OCI-LY3 (cell line): ENCODE data around the gene CCN6.

ENCODE experiments used
- H2AFZ ChIP-seq: fragments of 200-600, 300-600 bp; shearing (Covaris generic); 2 replicates; pipeline ENCODE4 v1.6.0; 2014; ENCODE audit warnings: antibody characterized with exemption, low read depth, low read length
- H3K27ac ChIP-seq: fragments of 200-600, 300-600 bp; sonication (generic); 2 replicates; pipeline ENCODE4 v1.5.1; 2014; ENCODE audit warnings: mild to moderate bottlenecking, low read length, moderate library complexity, mixed read lengths
- H3K27me3 ChIP-seq: fragments of 200-600, 300-600 bp; sonication (generic); 2 replicates; pipeline ENCODE4 v1.6.1; 2014; ENCODE audit warnings: low read depth, low read length, mixed read lengths
- H3K36me3 ChIP-seq: fragments of 200-600, 300-600 bp; sonication (generic); replicated peaks from 2 replicates; pipeline ENCODE3; 2014; ENCODE audit warnings: low read depth, low read length, mixed read lengths
- H3K4me1 ChIP-seq: fragments of 300-600, 200-600 bp; sonication (generic); 2 replicates; pipeline ENCODE4 v1.6.1; 2014; ENCODE audit warnings: low read length, mixed read lengths
- H3K4me2 ChIP-seq: fragments of 200-600, 300-600 bp; sonication (generic); 2 replicates; pipeline ENCODE4 v1.6.1; 2014; ENCODE audit warnings: low read length, mixed read lengths
- H3K4me3 ChIP-seq: fragments of 300-600, 200-600 bp; sonication (generic); 2 replicates; pipeline ENCODE4 v1.5.1; 2014; ENCODE audit warnings: antibody characterized with exemption, mild to moderate bottlenecking, low read length, moderate library complexity
- H3K79me2 ChIP-seq: fragments of 300-600, 200-600 bp; shearing (Covaris generic); 2 replicates; pipeline ENCODE4 v1.6.1; 2014; ENCODE audit warnings: mild to moderate bottlenecking, low read length, mixed read lengths
- H3K9ac ChIP-seq: fragments of 300-600, 200-600 bp; shearing (Covaris generic); 2 replicates; pipeline ENCODE4 v1.6.0; 2014; ENCODE audit warnings: mild to moderate bottlenecking, low read length, moderate library complexity
- H3K9me3 ChIP-seq: fragments of 200-600, 300-600 bp; shearing (Covaris generic); 2 replicates; pipeline ENCODE4 v1.6.1; 2014; ENCODE audit warnings: low read length, mixed read lengths; ENCODE audit not compliant: insufficient read depth
- H4K20me1 ChIP-seq: fragments of 200-600, 300-600 bp; sonication (generic); 2 replicates; pipeline ENCODE4 v1.6.1; 2016; ENCODE audit warnings: low read length, mixed read lengths; ENCODE audit not compliant: insufficient read depth
- EZH2phosphoT487 ChIP-seq: fragments of 200-600 bp; shearing (Covaris generic); IDR thresholded peaks from 2 replicates; pipeline ENCODE4 v1.6.1; 2018; ENCODE audit warnings: antibody characterized with exemption, mixed run types, low read depth
- TF ChIP-seq, protein P1 (sequence below): fragments of 200-600, 300-600 bp; sonication (generic); IDR thresholded peaks from 2 replicates; pipeline ENCODE4 v1.5.1; 2014; ENCODE audit warnings: antibody characterized with exemption, low read length, low read depth

The CCN6 gene

DNA sequence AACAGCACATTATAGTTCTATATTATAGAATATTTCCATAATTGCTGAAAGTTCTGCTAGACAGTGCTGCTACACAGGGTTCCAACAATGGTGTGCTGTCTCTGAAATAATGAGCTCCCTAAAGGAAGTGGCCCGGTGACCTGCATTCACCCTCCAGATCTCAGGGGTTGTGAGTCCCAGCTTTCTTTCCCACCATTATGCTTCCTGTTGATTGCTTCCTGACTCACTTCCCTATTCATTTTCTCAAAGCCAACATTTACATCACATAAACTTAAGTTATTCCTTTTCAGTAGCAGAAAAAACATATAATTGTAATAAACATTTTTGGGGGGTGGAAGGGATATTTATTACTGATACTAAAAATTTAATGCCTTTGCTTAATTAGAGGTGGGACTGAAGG lies 12.9 kb upstream of the CCN6 start:
- Histone ChIP-seq H3K27me3 (no peaks in the 10 kb centered on the region), H3K36me3 (no peaks in the 10 kb centered on the region), H3K9ac (no peak overlapping the region), H3K4me3 (no peak overlapping the region), H3K4me2 (no peak overlapping the region), H3K27ac (no peak overlapping the region), H4K20me1 (no peaks in the 10 kb centered on the region), H2AFZ (no peak overlapping the region), H3K79me2 (no peaks in the 10 kb centered on the region), H3K4me1 (peaks cover 5% of the 10 kb centered on the region; the same call in 1 of the 2 replicates), H3K9me3 (no peaks in the 10 kb centered on the region)
- TF ChIP-seq EZH2phosphoT487, result no peak
- TF ChIP-seq, protein P1, sequence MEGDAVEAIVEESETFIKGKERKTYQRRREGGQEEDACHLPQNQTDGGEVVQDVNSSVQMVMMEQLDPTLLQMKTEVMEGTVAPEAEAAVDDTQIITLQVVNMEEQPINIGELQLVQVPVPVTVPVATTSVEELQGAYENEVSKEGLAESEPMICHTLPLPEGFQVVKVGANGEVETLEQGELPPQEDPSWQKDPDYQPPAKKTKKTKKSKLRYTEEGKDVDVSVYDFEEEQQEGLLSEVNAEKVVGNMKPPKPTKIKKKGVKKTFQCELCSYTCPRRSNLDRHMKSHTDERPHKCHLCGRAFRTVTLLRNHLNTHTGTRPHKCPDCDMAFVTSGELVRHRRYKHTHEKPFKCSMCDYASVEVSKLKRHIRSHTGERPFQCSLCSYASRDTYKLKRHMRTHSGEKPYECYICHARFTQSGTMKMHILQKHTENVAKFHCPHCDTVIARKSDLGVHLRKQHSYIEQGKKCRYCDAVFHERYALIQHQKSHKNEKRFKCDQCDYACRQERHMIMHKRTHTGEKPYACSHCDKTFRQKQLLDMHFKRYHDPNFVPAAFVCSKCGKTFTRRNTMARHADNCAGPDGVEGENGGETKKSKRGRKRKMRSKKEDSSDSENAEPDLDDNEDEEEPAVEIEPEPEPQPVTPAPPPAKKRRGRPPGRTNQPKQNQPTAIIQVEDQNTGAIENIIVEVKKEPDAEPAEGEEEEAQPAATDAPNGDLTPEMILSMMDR, result no peak

DNA sequence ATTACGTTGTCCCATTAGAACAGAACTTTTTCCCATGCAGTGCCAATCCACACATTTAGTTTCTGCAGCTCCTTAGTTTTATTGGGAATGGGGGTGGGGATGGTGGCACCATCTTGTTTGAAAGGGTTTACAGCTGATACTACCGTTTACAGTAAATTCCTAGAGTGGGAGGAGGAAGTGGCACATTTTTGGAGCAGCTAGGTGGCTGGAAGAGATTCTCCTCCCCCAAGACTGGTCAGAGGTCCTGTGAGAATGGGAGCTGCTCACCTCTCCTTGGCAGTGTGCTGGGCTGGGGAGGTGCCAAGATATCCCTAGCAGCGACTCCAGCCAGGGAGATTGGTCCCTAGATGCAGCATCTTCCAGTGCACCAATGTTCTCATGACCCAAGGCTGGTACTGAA lies 12.4 kb upstream of the CCN6 start:
- H3K4me3 ChIP-seq, result no peak overlapping the region
- no peaks in the 10 kb centered on the region for H4K20me1 ChIP-seq
- TF ChIP-seq, protein P1, result no peak
- TF ChIP-seq EZH2phosphoT487, result no peak
- H3K79me2 ChIP-seq, result no peaks in the 10 kb centered on the region
- H3K4me2 ChIP-seq, result no peak overlapping the region
- peak overlapping the region; percentile 39; the same call in 1 of the 2 replicates for H2AFZ ChIP-seq
- H3K9ac ChIP-seq, result no peak overlapping the region
- no peaks in the 10 kb centered on the region for H3K9me3 ChIP-seq
- H3K27ac ChIP-seq, result no peak overlapping the region
- H3K27me3 ChIP-seq, result no peaks in the 10 kb centered on the region
- H3K36me3 ChIP-seq, result no peaks in the 10 kb centered on the region
- H3K4me1 ChIP-seq, result peaks cover 5% of the 10 kb centered on the region; the same call in 1 of the 2 replicates

DNA sequence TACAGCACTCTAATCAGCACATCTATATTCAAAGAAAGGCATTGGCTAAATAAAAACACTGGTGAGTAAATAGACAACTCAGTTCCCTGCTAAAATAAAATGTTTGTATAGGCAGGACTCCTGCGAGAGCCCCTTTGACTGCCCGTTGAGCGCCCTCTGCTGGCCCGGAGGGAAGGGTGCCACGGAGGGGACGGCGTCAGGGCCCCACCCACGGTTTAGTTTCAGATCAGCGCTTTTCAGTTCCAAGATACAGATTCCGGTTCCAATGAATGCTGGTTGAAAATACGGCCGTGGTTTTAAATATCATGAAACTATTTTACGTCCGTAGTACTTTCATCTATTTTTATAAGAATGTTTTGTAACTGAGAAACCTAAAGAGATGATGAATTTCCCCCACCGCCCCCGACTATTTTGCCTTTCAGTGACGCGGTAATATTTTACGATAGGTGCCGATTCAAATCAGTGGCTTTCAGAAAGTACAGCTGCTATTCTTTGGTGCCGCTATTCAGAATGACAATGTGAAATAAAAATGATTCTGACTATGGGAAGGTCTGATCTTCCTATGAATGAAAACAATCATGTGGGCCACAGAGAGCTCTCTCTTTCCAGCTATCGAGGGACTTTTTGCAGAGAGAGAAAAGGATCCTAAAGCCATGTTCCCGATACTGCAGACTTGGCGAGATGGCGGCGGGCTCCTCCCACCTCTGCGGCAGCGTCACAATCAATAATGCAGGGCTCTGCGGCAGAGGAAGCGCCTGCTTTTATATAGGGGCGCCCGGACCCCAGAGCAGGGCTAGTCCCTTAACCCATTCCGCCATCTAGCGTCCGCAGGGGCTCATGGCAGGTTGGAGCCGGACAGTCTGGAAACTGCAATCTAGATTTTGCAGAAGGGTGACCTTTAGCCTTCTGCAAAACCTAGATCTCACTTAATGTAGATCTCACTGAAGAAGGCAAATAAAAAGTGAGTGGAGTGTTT lies 10.6 kb upstream of the CCN6 start:
- Histone ChIP-seq H3K9ac (peak overlapping the region; percentile 76), H3K4me3 (peak overlapping the region; percentile 99), H3K36me3 (no peaks in the 10 kb centered on the region), H3K4me1 (peaks cover 5% of the 10 kb centered on the region; the same call in 1 of the 2 replicates), H3K27ac (peak overlapping the region; percentile 74), H4K20me1 (no peaks in the 10 kb centered on the region), H2AFZ (peak overlapping the region; percentile 100), H3K27me3 (no peaks in the 10 kb centered on the region), H3K79me2 (no peaks in the 10 kb centered on the region), H3K9me3 (no peaks in the 10 kb centered on the region), H3K4me2 (peak overlapping the region; percentile 72)
- TF ChIP-seq, protein P1, result peak; percentile 77
- TF ChIP-seq EZH2phosphoT487, result no peak

DNA sequence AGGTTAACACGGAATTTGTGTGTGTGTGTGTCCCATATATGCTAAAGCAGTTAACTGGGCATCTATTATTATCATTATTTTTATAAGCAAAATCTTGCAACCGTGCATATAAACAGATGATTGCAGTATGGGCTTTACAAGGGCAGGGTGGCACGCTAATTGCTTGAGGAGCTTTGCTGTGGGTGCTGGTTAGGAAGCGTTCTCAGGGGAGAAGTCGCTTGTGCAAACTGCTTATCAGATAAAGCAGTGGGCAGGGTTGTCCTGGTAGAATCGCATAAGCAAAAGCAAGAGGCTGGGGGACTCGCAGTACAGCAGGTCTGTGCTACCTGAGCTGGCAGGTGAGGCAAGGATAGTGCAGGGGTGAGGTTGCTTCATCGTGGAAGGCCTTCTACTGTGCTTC lies 9.7 kb upstream of the CCN6 start:
- Histone ChIP-seq H3K4me2 (no peak overlapping the region), H3K4me3 (no peak overlapping the region), H3K27me3 (no peaks in the 10 kb centered on the region), H3K79me2 (no peaks in the 10 kb centered on the region), H3K9me3 (no peaks in the 10 kb centered on the region), H4K20me1 (no peaks in the 10 kb centered on the region), H3K9ac (no peak overlapping the region), H2AFZ (no peak overlapping the region), H3K4me1 (peaks cover 5% of the 10 kb centered on the region; the same call in 1 of the 2 replicates), H3K27ac (no peak overlapping the region), H3K36me3 (no peaks in the 10 kb centered on the region)
- TF ChIP-seq, protein P1, result no peak
- no peak for TF ChIP-seq EZH2phosphoT487
